IMR-90 (cell line): Measurements from ENCODE around the gene WDR91. TPM values are rescaled to one million over a fixed set of nuclear protein-coding genes. Genes with fewer than 3 reads are reported as not detected.
A peak's percentile ranks its signal among the peaks of the same experiment; 100 is the strongest.

ENCODE experiments used
- ATAC-seq: fragments of 200-7000 bp; cut with Tn5 transposase; 2 replicates; pipeline ENCODE4 v1.9.1; 2020; ENCODE audit warnings: low read depth, mild to moderate bottlenecking, moderate library complexity
- BruUV-seq: library from RNA; stranded (reverse); fragments of 400-500 nt; replicated peaks from 2 replicates; lab custom pipeline; 2021; lab: Mats Ljungman, UMichigan
- CTCF ChIA-PET: fragments of 300-600 bp; formaldehyde crosslinking; extraction: SDS; loops from one replicate; lab custom pipeline; 2021; ENCODE audit warnings: antibody characterized with exemption; lab: Yijun Ruan, JAX
- POLR2A ChIA-PET: fragments of 300-600 bp; sonication (Branson Sonifier 250); formaldehyde crosslinking; loops from one replicate; lab custom pipeline; 2022; ENCODE audit warnings: antibody characterized with exemption; ENCODE audit not compliant: unreplicated experiment; lab: Charles Lee
- DNase-seq: peaks from one replicate; pipeline ENCODE4 v3.0.0; 2013
- H2AFZ ChIP-seq: replicated peaks from 2 replicates; pipeline ENCODE3; 2013; ENCODE audit warnings: low read length, mild to moderate bottlenecking; ENCODE audit not compliant: poor library complexity
- H2AK5ac ChIP-seq: 2 replicates; pipeline ENCODE4 v1.6.1; 2013; ENCODE audit warnings: low read depth, low read length, inconsistent platforms
- H2AK9ac ChIP-seq: replicated peaks from 2 replicates; pipeline ENCODE3; 2013; ENCODE audit warnings: mild to moderate bottlenecking, low read depth, low read length, moderate library complexity; ENCODE audit not compliant: poor library complexity
- H2BK120ac ChIP-seq: 2 replicates; pipeline ENCODE4 v1.6.1; 2013; ENCODE audit warnings: low read depth, low read length, inconsistent platforms
- H2BK15ac ChIP-seq: 3 replicates; pipeline ENCODE4 v1.6.1; 2013; ENCODE audit warnings: low read depth, low read length, inconsistent platforms
- H2BK20ac ChIP-seq: 2 replicates; pipeline ENCODE4 v1.6.1; 2013; ENCODE audit warnings: low read depth, mild to moderate bottlenecking, inconsistent platforms, low read length, moderate library complexity
- H2BK5ac ChIP-seq: 2 replicates; pipeline ENCODE4 v1.6.1; 2013; ENCODE audit warnings: mild to moderate bottlenecking, low read depth, low read length, inconsistent platforms; ENCODE audit not compliant: poor library complexity, severe bottlenecking
- H3K14ac ChIP-seq: replicated peaks from 2 replicates; pipeline ENCODE4 v1.6.1; 2013; ENCODE audit warnings: low read depth, low read length, inconsistent platforms
- H3K18ac ChIP-seq: 2 replicates; pipeline ENCODE4 v1.6.1; 2013; ENCODE audit warnings: low read depth, low read length, control low read depth
- H3K23ac ChIP-seq: 2 replicates; pipeline ENCODE4 v1.6.1; 2013; ENCODE audit warnings: low read depth, low read length, inconsistent platforms
- H3K27ac ChIP-seq: 2 replicates; pipeline ENCODE4 v1.5.1; 2013; ENCODE audit warnings: mild to moderate bottlenecking, control low read depth, low read length; ENCODE audit not compliant: insufficient read depth
- H3K27me3 ChIP-seq: 2 replicates; pipeline ENCODE4 v1.6.1; 2013; ENCODE audit warnings: low read length; ENCODE audit not compliant: control insufficient read depth, insufficient read depth
- H3K36me3 ChIP-seq: 2 replicates; pipeline ENCODE4 v1.6.1; 2013; ENCODE audit warnings: low read length, mixed read lengths; ENCODE audit not compliant: control insufficient read depth, insufficient read depth
- H3K4ac ChIP-seq: 2 replicates; pipeline ENCODE4 v1.6.1; 2013; ENCODE audit warnings: low read depth, low read length, inconsistent platforms
- H3K4me1 ChIP-seq: 2 replicates; pipeline ENCODE4 v1.6.1; 2013; ENCODE audit warnings: low read length, mixed read lengths; ENCODE audit not compliant: control insufficient read depth, insufficient read depth
- H3K4me2 ChIP-seq: 2 replicates; pipeline ENCODE4 v1.6.1; 2013; ENCODE audit warnings: low read depth, mild to moderate bottlenecking, control low read depth, low read length, moderate library complexity
- H3K4me3 ChIP-seq: 2 replicates; pipeline ENCODE4 v1.5.1; 2013; ENCODE audit warnings: low read depth, mild to moderate bottlenecking, control low read depth, low read length, moderate library complexity; ENCODE audit not compliant: insufficient read depth
- H3K56ac ChIP-seq: 2 replicates; pipeline ENCODE4 v1.6.1; 2013; ENCODE audit warnings: low read length, inconsistent platforms; ENCODE audit not compliant: insufficient read depth; ENCODE audit errors: extremely low read depth
- H3K79me1 ChIP-seq, 2 experiments: 2 replicates each; pipeline ENCODE4 v1.6.1; 2013; ENCODE audit warnings: low read length in 2 of 2, inconsistent platforms in 1 of 2, low read depth in 1 of 2
- H3K9ac ChIP-seq: 2 replicates; pipeline ENCODE4 v1.6.1; 2013; ENCODE audit warnings: low read depth, low read length, control low read depth
- H3K9me1 ChIP-seq: 2 replicates; pipeline ENCODE4 v1.6.1; 2013; ENCODE audit warnings: low read length, inconsistent platforms; ENCODE audit not compliant: insufficient read depth
- H3K9me3 ChIP-seq: 2 replicates; pipeline ENCODE4 v1.6.1; 2013; ENCODE audit warnings: low read length; ENCODE audit not compliant: control insufficient read depth, insufficient read depth
- H4K20me1 ChIP-seq: 2 replicates; pipeline ENCODE4 v1.6.1; 2013; ENCODE audit warnings: low read length, inconsistent platforms; ENCODE audit not compliant: insufficient read depth
- H4K5ac ChIP-seq: 2 replicates; pipeline ENCODE4 v1.6.1; 2013; ENCODE audit warnings: mild to moderate bottlenecking, low read depth, low read length, control low read depth
- H4K8ac ChIP-seq, 2 experiments: 2 replicates each; pipeline ENCODE4 v1.6.1; 2013; ENCODE audit warnings: low read depth in 2 of 2, low read length in 2 of 2, control low read depth in 1 of 2, inconsistent platforms in 1 of 2
- H4K91ac ChIP-seq: 2 replicates; pipeline ENCODE4 v1.6.1; 2013; ENCODE audit warnings: low read depth, low read length, inconsistent platforms; ENCODE audit not compliant: insufficient read depth
- BHLHE40 ChIP-seq: fragments of 150-350 bp; IDR thresholded peaks from 2 replicates; pipeline ENCODE4 v1.6.1; 2016; ENCODE audit warnings: mild to moderate bottlenecking, low read depth, low read length
- CEBPB ChIP-seq: IDR thresholded peaks from 2 replicates; pipeline ENCODE4 v1.6.1; 2012; ENCODE audit warnings: low read depth, low read length, improper control_type of control experiment
- CHD1 ChIP-seq: IDR thresholded peaks from 2 replicates; pipeline ENCODE4 v1.6.1; 2012; ENCODE audit warnings: low read depth, low read length, improper control_type of control experiment
- FOS ChIP-seq: fragments of 150-350 bp; IDR thresholded peaks from 2 replicates; pipeline ENCODE4 v1.6.1; 2016; ENCODE audit warnings: low read depth, low read length
- MAFK ChIP-seq: IDR thresholded peaks from 2 replicates; pipeline ENCODE4 v1.6.1; 2012; ENCODE audit warnings: low read depth, low read length, improper control_type of control experiment
- MAZ ChIP-seq: IDR thresholded peaks from 2 replicates; pipeline ENCODE4 v1.6.1; 2012; ENCODE audit warnings: low read depth, mild to moderate bottlenecking, low read length, improper control_type of control experiment, moderate library complexity, borderline replicate concordance
- NFE2L2 ChIP-seq: fragments of 150-350 bp; IDR thresholded peaks from 2 replicates; pipeline ENCODE4 v1.6.1; 2016; ENCODE audit warnings: low read depth, mild to moderate bottlenecking, low read length
- POLR2A ChIP-seq: IDR thresholded peaks from 2 replicates; pipeline ENCODE4 v1.6.1; 2012; ENCODE audit warnings: mild to moderate bottlenecking, low read depth, low read length
- RAD21 ChIP-seq: IDR thresholded peaks from 2 replicates; pipeline ENCODE4 v1.6.1; 2012; ENCODE audit warnings: low read length, improper control_type of control experiment
- RCOR1 ChIP-seq: IDR thresholded peaks from 2 replicates; pipeline ENCODE4 v1.6.1; 2012; ENCODE audit warnings: mild to moderate bottlenecking, low read length, improper control_type of control experiment; ENCODE audit not compliant: insufficient replicate concordance
- RFX5 ChIP-seq: IDR thresholded peaks from 2 replicates; pipeline ENCODE4 v1.8.0; 2012; ENCODE audit warnings: low read depth, mild to moderate bottlenecking, low read length, moderate library complexity
- SMC3 ChIP-seq: fragments of 150-350 bp; IDR thresholded peaks from 2 replicates; pipeline ENCODE4 v1.6.1; 2016; ENCODE audit warnings: low read depth, mild to moderate bottlenecking, antibody characterized with exemption, low read length, moderate library complexity
- WGBS, 2 experiments: methylation state at CpG; one replicate each; pipeline versions ENCODE4 v1.1.5 to v1.1.7; 2013; ENCODE audit warnings: missing lambda C conversion rate in 2 of 2; ENCODE audit not compliant: insufficient read length in 1 of 2; ENCODE audit errors: extremely low coverage in 2 of 2; 5-methylcytosine and 5-hydroxymethylcytosine counted together
- dilution Hi-C: fragments of 300-500 bp; cut with HindIII; formaldehyde crosslinking; loops from one replicate; pipeline ENCODE4 v1.14.3; 2018; ENCODE audit warnings: low sequenced_read_pairs; ENCODE audit not compliant: unreplicated experiment
- in situ Hi-C: fragments of 300-500 bp; cut with MboI; formaldehyde crosslinking; loops from 3 replicates; pipeline ENCODE4 v1.14.3; 2019; ENCODE audit warnings: low sequenced_read_pairs, inconsistent platforms, mixed read lengths
- intact Hi-C: fragments of 100-400 bp; cut with micrococcal nuclease; formaldehyde crosslinking; loops from 2 replicates; pipeline ENCODE4 v1.10.0; 2022
- polyA plus RNA-seq, 3 experiments: library from polyadenylated mRNA; depleted of rRNA; stranded (reverse); fragments of >200 nt; gene quantifications; 2 replicates each; pipeline ENCODE4 v1.2.3, GENCODE V29; 2012; ENCODE audit warnings: low replicate concordance in 1 of 3
- total RNA-seq: library from RNA; depleted of rRNA; stranded (reverse); fragments of >200 nt; gene quantifications from 2 replicates; pipeline ENCODE4 v1.2.3, GENCODE V29; 2012
- TF ChIP-seq, protein P1 (sequence below): conservative IDR thresholded peaks from 2 replicates; pipeline ENCODE4 v1.5.1; 2012; ENCODE audit warnings: mild to moderate bottlenecking, low read depth, low read length, improper control_type of control experiment
- TF ChIP-seq, protein P2 (sequence below): fragments of 150-350 bp; IDR thresholded peaks from 2 replicates; pipeline ENCODE4 v1.6.1; 2017; ENCODE audit warnings: mild to moderate bottlenecking, antibody characterized with exemption, low read length, low read depth
- TF ChIP-seq, protein P3 (sequence below): fragments of 150-350 bp; IDR thresholded peaks from 2 replicates; pipeline ENCODE4 v1.6.1; 2016; ENCODE audit warnings: low read depth, mild to moderate bottlenecking, low read length, moderate library complexity, borderline replicate concordance

WDR91 gene
- total and polyA plus RNA-seq, 2 of the 4 experiments (the other 2 are of a cell fraction), result 5.2 to 10.3 TPM

DNA sequence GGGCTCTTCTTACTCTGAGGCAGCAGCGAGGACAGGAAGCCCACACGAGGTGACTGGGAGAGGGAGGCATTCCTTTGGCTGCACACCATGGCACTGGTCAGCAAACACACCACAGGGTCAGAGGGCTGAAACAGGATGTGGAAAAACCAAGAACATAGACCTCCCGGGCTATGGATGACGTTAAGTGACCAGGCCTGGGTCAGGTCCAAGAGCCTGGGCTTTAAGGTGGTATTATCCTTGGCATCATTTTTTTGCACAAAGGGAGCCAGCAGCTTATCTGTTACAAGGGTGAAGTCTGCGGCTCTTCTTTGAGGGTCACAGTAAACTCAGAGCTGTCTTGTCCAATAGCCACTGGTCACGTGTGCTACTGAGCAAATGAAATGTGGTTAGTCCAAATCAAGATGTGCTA is 7.0 kb downstream of the WDR91 start:
- Histone ChIP-seq H2BK20ac (peak overlapping the region; percentile 34; the same call in 1 of the 2 replicates), H3K14ac (peak overlapping the region; percentile 52; the same call in 1 of the 2 replicates), H2BK120ac (peak overlapping the region; percentile 60; the same call in 1 of the 2 replicates), H4K5ac (no peak overlapping the region), H2BK5ac (peak overlapping the region; percentile 79), H3K79me1 (peaks cover 5 to 24% of the 10 kb centered on the region in 2 experiments), H3K4me1 (peaks cover 8% of the 10 kb centered on the region; the same call in 1 of the 2 replicates), H4K8ac (peak overlapping the region in 1 of 2 experiments; percentile 69; a peak in 2 of 4 replicates), H3K9me3 (no peaks in the 10 kb centered on the region), H3K4me2 (peak overlapping the region; percentile 4; the same call in 1 of the 2 replicates), H4K91ac (peak overlapping the region; percentile 68; the same call in 1 of the 2 replicates), H2AK9ac (no peak overlapping the region), H3K4ac (peak overlapping the region; percentile 50), H2BK15ac (peak overlapping the region; percentile 62; the same call in 1 of the 3 replicates), H3K4me3 (no peak overlapping the region), H3K56ac (no peak overlapping the region), H3K9me1 (peaks cover 20% of the 10 kb centered on the region), H3K23ac (peak overlapping the region; percentile 60; the same call in 1 of the 2 replicates), H2AK5ac (no peak overlapping the region), H3K27ac (peak overlapping the region; percentile 42; the same call in 1 of the 2 replicates), H4K20me1 (no peaks in the 10 kb centered on the region), H3K36me3 (peaks cover 11% of the 10 kb centered on the region), H3K27me3 (no peaks in the 10 kb centered on the region), H3K9ac (no peak overlapping the region), H3K18ac (no peak overlapping the region), H2AFZ (peak overlapping the region; percentile 81)
- peak; percentile 93 for DNase-seq
- in situ Hi-C loops (no loop called here), intact Hi-C loops (no loop called here), dilution Hi-C loops (no loop called here)
- peak; percentile 84 for ATAC-seq
- ChIA-PET POLR2A (no interaction called here), CTCF (interaction anchor here (0.6 to 1.0 kb wide), 3 partner anchors 25 to 747 kb away, joined by 3 to 4 read pairs (median 3); no protein-coding TSS in a partner anchor)
- no TSS peak for BruUV-seq
- 20% methylated on average over 3 of the region's 6 CpGs; no CpG with 5 or more reads in 1 of the 2 experiments for WGBS, 2 experiments
- TF ChIP-seq, protein P1, sequence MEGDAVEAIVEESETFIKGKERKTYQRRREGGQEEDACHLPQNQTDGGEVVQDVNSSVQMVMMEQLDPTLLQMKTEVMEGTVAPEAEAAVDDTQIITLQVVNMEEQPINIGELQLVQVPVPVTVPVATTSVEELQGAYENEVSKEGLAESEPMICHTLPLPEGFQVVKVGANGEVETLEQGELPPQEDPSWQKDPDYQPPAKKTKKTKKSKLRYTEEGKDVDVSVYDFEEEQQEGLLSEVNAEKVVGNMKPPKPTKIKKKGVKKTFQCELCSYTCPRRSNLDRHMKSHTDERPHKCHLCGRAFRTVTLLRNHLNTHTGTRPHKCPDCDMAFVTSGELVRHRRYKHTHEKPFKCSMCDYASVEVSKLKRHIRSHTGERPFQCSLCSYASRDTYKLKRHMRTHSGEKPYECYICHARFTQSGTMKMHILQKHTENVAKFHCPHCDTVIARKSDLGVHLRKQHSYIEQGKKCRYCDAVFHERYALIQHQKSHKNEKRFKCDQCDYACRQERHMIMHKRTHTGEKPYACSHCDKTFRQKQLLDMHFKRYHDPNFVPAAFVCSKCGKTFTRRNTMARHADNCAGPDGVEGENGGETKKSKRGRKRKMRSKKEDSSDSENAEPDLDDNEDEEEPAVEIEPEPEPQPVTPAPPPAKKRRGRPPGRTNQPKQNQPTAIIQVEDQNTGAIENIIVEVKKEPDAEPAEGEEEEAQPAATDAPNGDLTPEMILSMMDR, result no peak
- TF ChIP-seq FOS (no peak), NFE2L2 (0 out of 2 replicates have a peak, but pooled peaks have one; percentile 17), BHLHE40 (peak; percentile 39; the same call in 1 of the 2 replicates), CEBPB (no peak), CHD1 (no peak), SMC3 (no peak), MAFK (peak; percentile 13; the same call in 1 of the 2 replicates), RAD21 (no peak), POLR2A (no peak), RFX5 (no peak), RCOR1 (no peak), MAZ (0 out of 2 replicates have a peak, but pooled peaks have one; percentile 22)
- TF ChIP-seq, protein P2, sequence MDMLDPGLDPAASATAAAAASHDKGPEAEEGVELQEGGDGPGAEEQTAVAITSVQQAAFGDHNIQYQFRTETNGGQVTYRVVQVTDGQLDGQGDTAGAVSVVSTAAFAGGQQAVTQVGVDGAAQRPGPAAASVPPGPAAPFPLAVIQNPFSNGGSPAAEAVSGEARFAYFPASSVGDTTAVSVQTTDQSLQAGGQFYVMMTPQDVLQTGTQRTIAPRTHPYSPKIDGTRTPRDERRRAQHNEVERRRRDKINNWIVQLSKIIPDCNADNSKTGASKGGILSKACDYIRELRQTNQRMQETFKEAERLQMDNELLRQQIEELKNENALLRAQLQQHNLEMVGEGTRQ, result peak; percentile 92
- TF ChIP-seq, protein P3, sequence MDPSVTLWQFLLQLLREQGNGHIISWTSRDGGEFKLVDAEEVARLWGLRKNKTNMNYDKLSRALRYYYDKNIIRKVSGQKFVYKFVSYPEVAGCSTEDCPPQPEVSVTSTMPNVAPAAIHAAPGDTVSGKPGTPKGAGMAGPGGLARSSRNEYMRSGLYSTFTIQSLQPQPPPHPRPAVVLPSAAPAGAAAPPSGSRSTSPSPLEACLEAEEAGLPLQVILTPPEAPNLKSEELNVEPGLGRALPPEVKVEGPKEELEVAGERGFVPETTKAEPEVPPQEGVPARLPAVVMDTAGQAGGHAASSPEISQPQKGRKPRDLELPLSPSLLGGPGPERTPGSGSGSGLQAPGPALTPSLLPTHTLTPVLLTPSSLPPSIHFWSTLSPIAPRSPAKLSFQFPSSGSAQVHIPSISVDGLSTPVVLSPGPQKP, result no peak
